ENCODE results near the gene CDK11B.
"Not testable (repeated sequence)": the region's sequence is repeated elsewhere in the genome, so short reads cannot be mapped to it uniquely, and the experiment has no call there.

GRCh38 chr1:1664318-1664717, 5.5 kb upstream of the CDK11B start:
- not testable (repeated sequence) for TF ChIP-seq CTCF (optimal IDR thresholded peaks at IDR 0.05 in 1 of 3, IDR thresholded peaks at IDR 0.05 in 1 of 3, conservative IDR thresholded peaks at IDR 0.05 in 1 of 3; ENCODE audit: extremely low read depth in 1 of 3, insufficient read depth in 2 of 3, low read length in 3 of 3); EZH2 (IDR thresholded peaks at IDR 0.05; ENCODE audit: low read length)
